Activated T-helper 2 cell treated with anti-CD3 and anti-CD28 coated beads, Interferon-gamma antibody, Interleukin-2, Interleukin-4, amounts not matched to agents 10 μg/mL and 5 μg/mL and 100 μg/mL, durations not matched to agents 14 hours and 24 hours and 36 hours (primary cell): ENCODE measurements around the gene PMEPA1. TPM values are rescaled to one million over a fixed set of nuclear protein-coding genes. Genes with fewer than 3 reads are reported as not detected.

ENCODE experiments used
- DNase-seq: peaks from one replicate; pipeline ENCODE4 v3.0.0; 2021; ENCODE audit warnings: low spot score
- H3K27ac Mint-ChIP-seq: one replicate; pipeline ENCODE4 v1.8.0; 2021; ENCODE audit warnings: mixed read lengths
- H3K27me3 Mint-ChIP-seq: one replicate; pipeline ENCODE4 v1.8.0; 2021; ENCODE audit warnings: low read depth, mixed read lengths
- H3K36me3 Mint-ChIP-seq: one replicate; pipeline ENCODE4 v1.8.0; 2021; ENCODE audit warnings: low read depth, mixed read lengths
- H3K4me1 Mint-ChIP-seq: one replicate; pipeline ENCODE4 v1.8.0; 2021; ENCODE audit warnings: low read depth, mixed read lengths
- H3K4me3 Mint-ChIP-seq: one replicate; pipeline ENCODE4 v1.8.0; 2021; ENCODE audit warnings: low read depth, mild to moderate bottlenecking, moderate library complexity, mixed read lengths
- H3K9me3 Mint-ChIP-seq: one replicate; pipeline ENCODE4 v1.8.0; 2021; ENCODE audit warnings: mixed read lengths
- intact Hi-C: fragments of 100-400 bp; cut with micrococcal nuclease; formaldehyde crosslinking; loops from one replicate; pipeline ENCODE4 v1.15.1; 2023
- total RNA-seq: library from RNA; stranded (reverse); gene quantifications from 2 replicates; pipeline ENCODE4 v1.2.3, GENCODE V29; 2022

The PMEPA1 gene
- total RNA-seq, 1 donor from 2014 or later = 1.1 TPM

GRCh38 chr20:57728762-57729161, 18.9 kb upstream of the PMEPA1 start:
- Mint-ChIP-seq H3K27ac (no peak overlapping the region), H3K27me3 (peaks cover 14% of the 10 kb centered on the region), H3K9me3 (no peaks in the 10 kb centered on the region), H3K36me3 (no peaks in the 10 kb centered on the region), H3K4me1 (no peaks in the 10 kb centered on the region), H3K4me3 (no peak overlapping the region)
- intact Hi-C loops = no loop called here
- DNase-seq = no peak

- peaks cover 14% of the 10 kb centered on the region for H3K27me3 Mint-ChIP-seq
- H3K36me3 Mint-ChIP-seq = no peaks in the 10 kb centered on the region
- H3K4me3 Mint-ChIP-seq = no peak overlapping the region
- intact Hi-C loops = no loop called here
- no peak for DNase-seq
- H3K27ac Mint-ChIP-seq = no peak overlapping the region
- no peaks in the 10 kb centered on the region for H3K9me3 Mint-ChIP-seq
- H3K4me1 Mint-ChIP-seq = no peaks in the 10 kb centered on the region
These were observed 18.0 kb upstream of the PMEPA1 start for GRCh38 chr20:57727863-57728262.

GRCh38 chr20:57725636-57726035, 15.8 kb upstream of the PMEPA1 start:
- Mint-ChIP-seq H3K27ac (no peak overlapping the region), H3K4me1 (no peaks in the 10 kb centered on the region), H3K9me3 (no peaks in the 10 kb centered on the region), H3K27me3 (peaks cover 7% of the 10 kb centered on the region), H3K4me3 (no peak overlapping the region), H3K36me3 (no peaks in the 10 kb centered on the region)
- intact Hi-C loops = no loop called here
- DNase-seq = no peak

- Mint-ChIP-seq H3K4me3 (no peak overlapping the region), H3K27ac (no peak overlapping the region), H3K36me3 (no peaks in the 10 kb centered on the region), H3K9me3 (no peaks in the 10 kb centered on the region), H3K27me3 (peaks cover 9% of the 10 kb centered on the region), H3K4me1 (no peaks in the 10 kb centered on the region)
- intact Hi-C loops = no loop called here
- no peak for DNase-seq
These were observed 15.0 kb upstream of the PMEPA1 start for GRCh38 chr20:57724610-57725405.

GRCh38 chr20:57723816-57724215, 14.0 kb upstream of the PMEPA1 start:
- Mint-ChIP-seq H3K9me3 (no peaks in the 10 kb centered on the region), H3K4me1 (peaks cover 2% of the 10 kb centered on the region), H3K27me3 (peaks cover 12% of the 10 kb centered on the region), H3K36me3 (no peaks in the 10 kb centered on the region), H3K4me3 (no peak overlapping the region), H3K27ac (no peak overlapping the region)
- intact Hi-C loops = no loop called here
- no peak for DNase-seq

- no peak for DNase-seq
- Mint-ChIP-seq H3K27me3 (peaks cover 9% of the 10 kb centered on the region), H3K9me3 (no peaks in the 10 kb centered on the region), H3K27ac (no peak overlapping the region), H3K36me3 (no peaks in the 10 kb centered on the region), H3K4me3 (no peak overlapping the region), H3K4me1 (peaks cover 7% of the 10 kb centered on the region)
- intact Hi-C loops = no loop called here
These were observed 10.1 kb upstream of the PMEPA1 start for GRCh38 chr20:57719951-57720350.

- Mint-ChIP-seq H3K9me3 (no peaks in the 10 kb centered on the region), H3K27ac (no peak overlapping the region), H3K4me3 (peak overlapping the region; percentile 8), H3K36me3 (no peaks in the 10 kb centered on the region), H3K4me1 (peaks cover 7% of the 10 kb centered on the region), H3K27me3 (peaks cover 9% of the 10 kb centered on the region)
- DNase-seq = peak; percentile 83
- intact Hi-C loops = loop anchor here (1.0 kb wide), 2 partner anchors 8 to 20 kb away; partner anchors contain the start of gene PMEPA1
These were observed 8.7 kb upstream of the PMEPA1 start for GRCh38 chr20:57718490-57719009.

- Mint-ChIP-seq H3K36me3 (no peaks in the 10 kb centered on the region), H3K9me3 (no peaks in the 10 kb centered on the region), H3K27ac (no peak overlapping the region), H3K4me1 (peaks cover 7% of the 10 kb centered on the region), H3K27me3 (peaks cover 15% of the 10 kb centered on the region), H3K4me3 (no peak overlapping the region)
- no peak for DNase-seq
- intact Hi-C loops = loop anchor here (1.0 kb wide), 2 partner anchors 7 to 19 kb away; partner anchors contain the start of gene PMEPA1
These were observed 8.0 kb upstream of the PMEPA1 start for GRCh38 chr20:57717797-57718196.

- no peak for DNase-seq
- Mint-ChIP-seq H3K9me3 (no peaks in the 10 kb centered on the region), H3K27ac (no peak overlapping the region), H3K36me3 (no peaks in the 10 kb centered on the region), H3K4me1 (peaks cover 7% of the 10 kb centered on the region), H3K4me3 (no peak overlapping the region), H3K27me3 (peaks cover 23% of the 10 kb centered on the region)
- intact Hi-C loops = no loop called here
These were observed 7.1 kb upstream of the PMEPA1 start for GRCh38 chr20:57716901-57717300.

- H3K36me3 Mint-ChIP-seq = no peaks in the 10 kb centered on the region
- DNase-seq = no peak
- no peak overlapping the region for H3K4me3 Mint-ChIP-seq
- no peaks in the 10 kb centered on the region for H3K9me3 Mint-ChIP-seq
- no peak overlapping the region for H3K27ac Mint-ChIP-seq
- peaks cover 8% of the 10 kb centered on the region for H3K4me1 Mint-ChIP-seq
- H3K27me3 Mint-ChIP-seq = peaks cover 28% of the 10 kb centered on the region
- intact Hi-C loops = no loop called here
These were observed 6.4 kb upstream of the PMEPA1 start for GRCh38 chr20:57716202-57716601.

GRCh38 chr20:57715268-57715904, 5.6 kb upstream of the PMEPA1 start:
- intact Hi-C loops = no loop called here

GRCh38 chr20:57714409-57715267, 4.8 kb upstream of the PMEPA1 start:
- no peak overlapping the region for H3K27ac Mint-ChIP-seq
- H3K4me1 Mint-ChIP-seq = peaks cover 15% of the 10 kb centered on the region
- no peak overlapping the region for H3K4me3 Mint-ChIP-seq
- DNase-seq = no peak
- no peaks in the 10 kb centered on the region for H3K36me3 Mint-ChIP-seq
- no peaks in the 10 kb centered on the region for H3K9me3 Mint-ChIP-seq
- H3K27me3 Mint-ChIP-seq = peaks cover 33% of the 10 kb centered on the region
- intact Hi-C loops = loop anchor here (5.0 kb wide), 1 partner anchor 317 kb away; no protein-coding TSS in a partner anchor

More at GRCh38 chr20:57715268-57715904, 5.6 kb upstream of the PMEPA1 start:
- H3K4me3 Mint-ChIP-seq = no peak overlapping the region
- no peak for DNase-seq
- H3K27me3 Mint-ChIP-seq = peaks cover 34% of the 10 kb centered on the region
- no peaks in the 10 kb centered on the region for H3K36me3 Mint-ChIP-seq
- peaks cover 14% of the 10 kb centered on the region for H3K4me1 Mint-ChIP-seq
- no peak overlapping the region for H3K27ac Mint-ChIP-seq
- no peaks in the 10 kb centered on the region for H3K9me3 Mint-ChIP-seq
